HUES48 (cell line): Measurements from ENCODE around the gene FAM98C.
A peak's percentile ranks its signal among the peaks of the same experiment; 100 is the strongest.

Source experiments
- H3K27ac ChIP-seq: one replicate; pipeline ENCODE4 v1.7.0; 2013; ENCODE audit warnings: low read depth, low read length, inconsistent platforms
- H3K27me3 ChIP-seq: 2 replicates; pipeline ENCODE4 v1.6.1; 2013; ENCODE audit warnings: mild to moderate bottlenecking, low read length; ENCODE audit not compliant: control insufficient read depth, insufficient read depth
- H3K36me3 ChIP-seq: 2 replicates; pipeline ENCODE4 v1.6.1; 2013; ENCODE audit warnings: low read length; ENCODE audit not compliant: control insufficient read depth, insufficient read depth
- H3K4me1 ChIP-seq: 2 replicates; pipeline ENCODE4 v1.6.1; 2013; ENCODE audit warnings: mild to moderate bottlenecking, low read length; ENCODE audit not compliant: control insufficient read depth, insufficient read depth
- H3K4me3 ChIP-seq: 2 replicates; pipeline ENCODE4 v1.5.1; 2013; ENCODE audit warnings: mild to moderate bottlenecking, low read depth, low read length
- H3K9ac ChIP-seq: 2 replicates; pipeline ENCODE4 v1.6.1; 2013; ENCODE audit warnings: mild to moderate bottlenecking, low read depth, low read length, moderate library complexity
- H3K9me3 ChIP-seq: 2 replicates; pipeline ENCODE4 v1.6.1; 2013; ENCODE audit warnings: low read length; ENCODE audit not compliant: control insufficient read depth, insufficient read depth

FAM98C gene

DNA sequence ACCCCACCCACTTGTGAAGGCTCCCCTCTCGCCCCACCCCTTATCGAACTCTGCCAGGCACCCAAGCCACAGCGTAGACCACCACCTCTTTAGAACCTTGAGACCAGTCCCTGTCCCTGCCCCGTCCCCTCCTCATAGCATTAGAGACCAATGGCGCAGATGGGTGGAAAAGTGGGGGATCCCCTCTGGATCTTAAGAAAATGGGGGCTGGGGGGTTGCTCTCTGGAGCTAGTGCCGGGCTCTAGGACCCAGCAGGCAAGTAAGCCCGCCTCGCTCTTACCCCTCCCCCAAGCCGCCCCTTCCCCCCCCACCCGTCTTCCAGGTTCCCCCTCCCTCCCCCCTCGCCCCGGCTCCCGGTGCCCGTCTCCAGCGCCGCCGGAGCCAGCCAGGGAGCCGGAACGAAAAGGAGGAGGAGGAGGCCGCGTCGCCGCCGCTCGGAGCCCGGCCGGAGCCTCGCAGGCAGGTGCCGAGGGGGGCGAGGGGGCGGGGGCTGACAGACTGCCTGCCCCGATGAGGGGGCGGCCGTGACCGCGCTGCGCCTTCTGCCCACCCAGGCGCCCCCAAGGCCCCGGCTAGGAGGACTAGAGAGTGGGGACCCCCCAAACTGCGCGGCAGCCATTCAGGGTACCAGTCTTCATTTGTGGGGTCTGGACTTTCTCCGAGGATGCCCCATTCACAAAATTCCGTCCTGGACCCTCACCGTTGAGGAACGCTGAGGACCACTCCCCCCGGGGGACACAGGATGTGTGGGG, 14.4 kb upstream of the FAM98C start, which contains the start of gene SPRED3:
Gene SPRED3 (plus strand): TSS at position 349 of the 752 bp plus-strand sequence. CDS start 1,606 bp downstream, outside the sequence.
- peak within 1 kb of the TSS; percentile 93 for H3K4me3 ChIP-seq
- H3K4me1 ChIP-seq: peaks cover 15% of the 10 kb centered on the region
- peak within 1 kb of the TSS; percentile 77 for H3K9ac ChIP-seq
- H3K36me3 ChIP-seq: peaks cover 16% of the 10 kb centered on the region
- peak within 1 kb of the TSS; percentile 91 for H3K27ac ChIP-seq
- peaks cover 7% of the 10 kb centered on the region for H3K27me3 ChIP-seq
- no peaks in the 10 kb centered on the region for H3K9me3 ChIP-seq

DNA sequence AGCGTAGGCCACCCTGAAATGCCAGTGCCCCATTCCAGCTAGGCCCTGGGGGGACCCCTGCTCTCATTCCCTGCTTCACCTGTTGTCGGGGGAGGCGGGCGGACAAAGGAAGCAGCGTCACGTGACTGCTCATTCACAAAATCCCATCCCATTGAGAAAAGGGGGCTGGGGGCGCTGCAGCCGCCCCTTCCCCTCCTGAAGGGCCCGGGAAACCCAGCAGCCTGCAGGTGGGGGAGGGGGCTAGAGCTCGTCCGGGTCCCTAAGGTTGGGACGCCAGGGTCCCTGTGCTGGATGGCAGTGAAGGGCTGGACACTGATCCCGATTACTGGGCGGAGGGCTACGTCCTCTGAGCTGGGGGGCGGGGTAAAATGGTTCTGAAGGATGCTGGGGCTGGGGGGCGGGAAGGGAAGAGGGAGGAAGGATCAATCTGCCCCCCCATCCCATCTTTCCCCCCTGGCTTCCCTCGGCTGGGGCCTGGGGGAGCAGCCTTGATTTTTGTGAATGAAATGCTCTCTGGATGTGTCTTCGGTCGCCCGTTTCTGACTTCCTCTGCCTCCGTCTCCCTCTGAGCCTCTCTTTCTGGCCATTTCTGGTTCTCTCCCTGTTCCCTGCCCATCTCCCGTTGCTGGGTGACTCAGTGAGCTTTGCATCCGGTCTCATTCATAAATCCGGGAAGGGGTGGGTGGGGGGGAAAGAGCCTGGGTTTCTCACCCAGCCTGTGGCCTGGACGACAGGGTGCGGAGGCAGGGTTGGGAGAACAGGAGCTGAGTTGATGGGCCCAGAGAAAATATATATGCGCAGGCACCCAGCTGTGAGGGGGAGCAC, 13.6 kb upstream of the FAM98C start:
- Histone ChIP-seq H3K4me3 (peak overlapping the region; percentile 93), H3K9ac (peak overlapping the region; percentile 77), H3K27ac (peak overlapping the region; percentile 91), H3K36me3 (peaks cover 11% of the 10 kb centered on the region), H3K27me3 (peaks cover 7% of the 10 kb centered on the region), H3K4me1 (peaks cover 15% of the 10 kb centered on the region), H3K9me3 (no peaks in the 10 kb centered on the region)

DNA sequence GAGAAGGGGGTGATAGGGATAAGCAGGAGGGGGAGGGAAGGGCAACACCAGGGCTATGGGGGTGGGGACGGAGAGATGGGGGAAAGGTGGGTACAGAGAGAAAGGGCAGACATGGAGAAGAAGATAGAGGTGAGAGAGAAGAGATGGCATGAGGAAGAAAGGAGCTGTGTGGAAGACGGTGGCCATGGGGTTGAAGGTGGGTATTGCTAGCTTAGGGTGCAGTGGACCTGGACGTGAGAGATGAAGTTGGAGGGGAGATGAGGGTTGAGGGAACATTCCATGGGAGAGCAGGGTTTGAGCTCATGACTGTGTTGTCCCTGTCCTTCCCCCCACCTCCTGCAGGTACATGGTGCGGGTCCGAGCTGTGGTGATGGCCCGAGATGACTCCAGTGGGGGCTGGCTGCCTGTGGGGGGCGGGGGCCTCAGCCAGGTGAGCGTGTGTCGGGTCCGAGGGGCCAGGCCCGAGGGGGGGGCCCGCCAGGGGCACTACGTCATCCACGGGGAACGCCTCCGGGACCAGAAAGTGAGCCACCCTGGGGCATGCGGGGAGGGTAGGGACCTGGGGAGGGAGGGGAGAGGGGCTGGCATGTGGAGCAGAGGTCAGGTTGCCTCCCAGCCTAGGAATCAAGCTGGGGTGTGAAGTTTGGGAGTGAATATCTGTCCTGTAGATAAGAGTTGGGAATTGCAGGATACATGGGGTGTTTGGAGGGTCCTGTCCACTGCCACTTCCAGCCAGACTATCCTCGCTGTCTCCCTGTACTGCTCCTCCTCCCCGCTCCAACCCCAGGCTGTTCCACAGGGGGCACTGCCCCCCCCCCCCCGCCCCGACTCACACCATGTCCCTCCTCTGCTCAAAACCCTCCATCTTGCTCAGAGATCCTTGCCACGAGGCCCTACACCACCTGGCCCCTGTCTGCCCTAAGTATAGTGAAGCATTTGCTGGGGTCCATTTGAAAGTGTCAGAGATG, 12.7 kb upstream of the FAM98C start:
- Histone ChIP-seq H3K4me1 (peaks cover 18% of the 10 kb centered on the region), H3K36me3 (peaks cover 11% of the 10 kb centered on the region), H3K27ac (peak overlapping the region; percentile 91), H3K9ac (no peak overlapping the region), H3K9me3 (no peaks in the 10 kb centered on the region), H3K27me3 (peaks cover 13% of the 10 kb centered on the region), H3K4me3 (peak overlapping the region; percentile 93)

DNA sequence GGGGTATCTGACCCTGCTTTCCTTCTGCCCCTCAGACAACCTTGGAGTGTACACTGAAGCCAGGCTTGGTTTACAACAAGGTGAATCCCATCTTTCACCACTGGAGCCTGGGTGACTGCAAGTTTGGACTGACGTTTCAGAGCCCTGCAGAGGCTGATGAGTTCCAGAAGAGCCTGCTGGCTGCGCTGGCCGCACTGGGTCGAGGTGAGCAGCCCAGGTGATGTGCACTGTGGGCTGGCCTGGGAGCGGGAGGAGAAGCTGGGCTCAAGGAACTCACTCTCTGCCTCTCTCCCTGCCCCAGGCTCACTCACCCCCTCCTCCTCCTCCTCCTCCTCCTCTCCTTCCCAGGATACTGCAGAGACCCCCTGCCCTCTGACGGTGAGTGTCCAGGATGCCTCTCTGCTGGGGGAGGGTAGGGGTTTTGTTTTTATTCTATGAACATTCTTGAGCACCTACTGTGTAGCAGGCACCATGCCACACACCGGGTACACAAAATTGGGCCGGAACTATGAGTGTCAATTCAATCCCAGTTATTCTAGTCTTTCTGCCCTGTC, 10.9 kb upstream of the FAM98C start:
- Histone ChIP-seq H3K9ac (no peak overlapping the region), H3K4me3 (no peak overlapping the region), H3K4me1 (peaks cover 10% of the 10 kb centered on the region), H3K27ac (no peak overlapping the region), H3K27me3 (peaks cover 23% of the 10 kb centered on the region), H3K9me3 (no peaks in the 10 kb centered on the region), H3K36me3 (peaks cover 11% of the 10 kb centered on the region)

DNA sequence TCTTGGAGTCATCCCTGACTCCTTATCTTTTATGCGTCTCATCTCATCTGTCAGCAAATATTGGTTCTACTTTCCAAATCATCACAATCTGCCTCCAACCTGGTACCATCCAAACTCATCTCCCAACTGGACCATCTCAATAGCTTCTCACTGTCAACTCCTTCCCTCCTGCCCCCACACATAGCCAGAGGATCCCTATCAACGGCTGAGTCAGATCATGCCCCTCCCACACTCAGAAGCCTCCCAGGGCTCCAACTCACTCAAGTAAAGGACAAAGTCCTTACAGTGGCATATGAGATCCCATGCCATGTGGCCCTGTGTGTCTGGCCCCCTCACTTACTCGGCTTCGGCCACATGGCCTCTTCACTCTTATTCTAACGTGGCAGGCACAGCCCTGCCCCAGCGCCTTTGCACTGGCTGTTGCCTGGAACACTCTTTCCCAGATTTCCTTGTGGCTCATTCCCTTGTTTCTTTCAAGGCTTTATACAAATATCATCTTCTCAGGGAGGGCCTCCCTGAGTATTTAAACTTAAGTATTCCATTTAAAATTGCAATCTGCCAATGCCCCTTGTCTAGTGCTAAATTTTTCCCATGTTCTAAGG, 10.1 kb upstream of the FAM98C start:
- peaks cover 32% of the 10 kb centered on the region for H3K27me3 ChIP-seq
- no peak overlapping the region for H3K4me3 ChIP-seq
- no peak overlapping the region for H3K9ac ChIP-seq
- H3K4me1 ChIP-seq: peaks cover 10% of the 10 kb centered on the region
- no peaks in the 10 kb centered on the region for H3K9me3 ChIP-seq
- H3K36me3 ChIP-seq: peaks cover 11% of the 10 kb centered on the region
- no peak overlapping the region for H3K27ac ChIP-seq

DNA sequence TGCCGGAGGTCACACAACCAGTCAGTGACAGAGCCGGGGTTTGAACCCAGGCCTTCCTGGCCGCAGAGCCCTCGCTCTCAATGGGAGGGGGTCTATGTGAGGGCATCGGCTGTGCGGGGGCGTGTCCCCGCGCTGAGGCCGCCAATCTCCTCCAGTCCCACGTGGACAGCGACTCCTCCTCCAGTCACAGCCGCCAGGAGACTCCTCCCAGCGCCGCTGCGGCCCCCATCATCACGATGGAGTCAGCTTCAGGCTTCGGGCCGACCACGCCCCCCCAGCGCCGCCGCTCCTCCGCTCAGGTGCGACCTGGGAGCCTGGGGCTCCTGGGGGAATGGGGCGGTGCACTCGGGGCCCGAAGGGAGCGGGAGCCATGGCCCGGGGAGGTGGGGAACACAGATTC, 8.4 kb upstream of the FAM98C start:
- peak overlapping the region; percentile 51 for H3K4me3 ChIP-seq
- H3K27ac ChIP-seq: no peak overlapping the region
- no peak overlapping the region for H3K9ac ChIP-seq
- peaks cover 46% of the 10 kb centered on the region for H3K27me3 ChIP-seq
- peaks cover 11% of the 10 kb centered on the region for H3K36me3 ChIP-seq
- H3K9me3 ChIP-seq: no peaks in the 10 kb centered on the region
- H3K4me1 ChIP-seq: peaks cover 10% of the 10 kb centered on the region

DNA sequence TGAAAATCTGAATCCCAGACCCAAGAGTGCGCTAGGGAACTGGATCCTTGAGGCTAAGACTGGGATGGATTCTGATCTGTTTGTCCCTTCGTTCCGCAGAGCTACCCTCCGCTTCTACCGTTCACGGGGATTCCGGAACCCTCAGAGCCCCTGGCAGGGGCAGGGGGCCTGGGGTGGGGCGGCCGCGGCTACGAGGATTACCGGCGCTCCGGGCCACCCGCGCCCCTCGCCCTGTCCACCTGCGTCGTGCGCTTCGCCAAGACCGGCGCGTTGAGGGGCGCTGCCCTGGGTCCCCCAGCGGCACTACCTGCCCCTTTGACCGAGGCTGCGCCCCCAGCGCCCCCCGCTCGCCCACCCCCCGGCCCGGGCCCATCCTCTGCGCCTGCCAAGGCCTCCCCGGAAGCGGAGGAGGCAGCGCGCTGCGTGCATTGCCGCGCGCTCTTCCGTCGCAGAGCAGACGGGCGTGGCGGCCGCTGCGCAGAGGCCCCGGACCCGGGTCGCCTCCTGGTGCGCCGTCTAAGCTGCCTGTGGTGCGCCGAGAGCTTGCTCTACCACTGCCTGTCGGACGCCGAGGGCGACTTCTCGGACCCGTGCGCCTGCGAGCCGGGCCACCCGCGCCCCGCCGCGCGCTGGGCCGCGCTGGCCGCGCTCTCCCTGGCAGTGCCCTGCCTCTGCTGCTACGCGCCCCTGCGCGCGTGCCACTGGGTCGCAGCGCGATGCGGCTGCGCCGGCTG, 7.3 kb upstream of the FAM98C start:
- H3K9me3 ChIP-seq: no peaks in the 10 kb centered on the region
- H3K4me1 ChIP-seq: peaks cover 10% of the 10 kb centered on the region
- peaks cover 11% of the 10 kb centered on the region for H3K36me3 ChIP-seq
- peaks cover 56% of the 10 kb centered on the region for H3K27me3 ChIP-seq
- no peak overlapping the region for H3K27ac ChIP-seq
- H3K9ac ChIP-seq: no peak overlapping the region
- peak overlapping the region; percentile 51 for H3K4me3 ChIP-seq

DNA sequence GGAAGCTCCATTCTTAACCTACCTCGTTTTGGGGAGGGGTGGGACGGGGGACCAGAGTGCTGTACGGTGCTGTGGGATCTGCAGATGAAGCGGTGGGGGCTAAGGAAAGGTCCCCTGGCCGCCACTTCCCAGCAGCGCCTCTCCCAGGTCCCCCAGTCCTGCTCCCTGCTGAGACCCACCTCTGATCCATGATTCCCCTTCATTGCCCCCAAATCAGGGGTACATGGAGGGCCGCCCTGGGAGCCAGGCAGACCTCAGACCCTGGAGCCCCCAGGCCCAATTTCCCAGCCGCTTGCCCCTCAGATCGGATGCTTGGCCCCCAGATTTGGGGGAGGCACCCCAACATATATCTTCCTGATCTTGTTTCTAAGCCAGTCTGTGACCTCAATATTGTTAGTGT, 3.8 kb upstream of the FAM98C start:
- Histone ChIP-seq H3K4me3 (no peak overlapping the region), H3K9me3 (no peaks in the 10 kb centered on the region), H3K9ac (no peak overlapping the region), H3K27ac (no peak overlapping the region), H3K36me3 (no peaks in the 10 kb centered on the region), H3K27me3 (peaks cover 70% of the 10 kb centered on the region), H3K4me1 (peaks cover 4% of the 10 kb centered on the region; the same call in 1 of the 2 replicates)

DNA sequence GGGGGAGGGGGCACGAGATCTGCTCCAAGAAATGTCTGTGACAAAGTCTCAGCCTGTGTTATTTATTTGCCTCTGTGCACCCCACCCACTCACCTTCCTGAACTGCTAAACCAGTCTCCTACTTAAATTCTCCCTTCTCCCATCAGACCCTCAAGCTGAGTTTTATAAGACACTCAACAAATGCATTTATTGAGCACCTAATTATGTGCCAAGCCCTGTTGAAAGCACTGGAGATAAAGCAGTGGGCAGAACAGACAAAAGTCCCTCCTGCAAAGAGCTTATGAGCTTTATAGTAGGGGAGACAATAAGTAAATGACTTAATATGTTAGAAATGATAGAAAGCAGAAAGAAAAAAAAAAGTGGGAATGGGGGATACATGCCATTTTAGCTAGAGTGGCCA, 3.4 kb upstream of the FAM98C start:
- peaks cover 70% of the 10 kb centered on the region for H3K27me3 ChIP-seq

More for the DNA sequence above, 3.4 kb upstream of the FAM98C start:
- Histone ChIP-seq H3K36me3 (no peaks in the 10 kb centered on the region), H3K27ac (no peak overlapping the region), H3K4me3 (no peak overlapping the region), H3K9ac (no peak overlapping the region), H3K4me1 (peaks cover 4% of the 10 kb centered on the region; the same call in 1 of the 2 replicates), H3K9me3 (no peaks in the 10 kb centered on the region)
